HG02840 (cell line): ENCODE measurements around the gene ATP13A5.

ENCODE experiments used
- ATAC-seq: cut with Tn5 transposase; IDR thresholded peaks from one replicate; pipeline ENCODE4 v1.9.1; 2021; ENCODE audit warnings: mild to moderate bottlenecking, moderate library complexity, moderate number of reproducible peaks; ENCODE audit not compliant: unreplicated experiment, low FRiP score

Gene ATP13A5

GRCh38 chr3:193271101-193271840, 107.3 kb downstream of the ATP13A5 start:
- no peak for ATAC-seq

GRCh38 chr3:193270451-193270850, 108.1 kb downstream of the ATP13A5 start:
- no peak for ATAC-seq

- no peak for ATAC-seq
Measured at GRCh38 chr3:193269343-193270028, 109.1 kb downstream of the ATP13A5 start.

- ATAC-seq = no peak
Measured at GRCh38 chr3:193262707-193263106, 115.8 kb downstream of the ATP13A5 start.

- ATAC-seq = no peak
Measured at GRCh38 chr3:193261970-193262369, 116.6 kb downstream of the ATP13A5 start.

GRCh38 chr3:193253986-193254660, 124.4 kb downstream of the ATP13A5 start:
- ATAC-seq = no peak

GRCh38 chr3:193250492-193250891, 128.1 kb downstream of the ATP13A5 start:
- no peak for ATAC-seq

GRCh38 chr3:193248848-193249468, 129.6 kb downstream of the ATP13A5 start:
- ATAC-seq = no peak

GRCh38 chr3:193243571-193243970, 135.0 kb downstream of the ATP13A5 start:
- ATAC-seq = no peak

GRCh38 chr3:193241716-193242115, 136.8 kb downstream of the ATP13A5 start:
- ATAC-seq = no peak

GRCh38 chr3:193240850-193241706, 137.5 kb downstream of the ATP13A5 start, which contains the start of gene PLAAT1:
TSS of gene PLAAT1 (plus strand) at chr3:193241222. CDS start at chr3:193255651, 14,429 bp downstream.
- ATAC-seq = no peak

GRCh38 chr3:193240436-193240849, 138.1 kb downstream of the ATP13A5 start:
- ATAC-seq = no peak

GRCh38 chr3:193237030-193237429, 141.5 kb downstream of the ATP13A5 start:
- ATAC-seq = no peak

GRCh38 chr3:193236599-193236998, 142.0 kb downstream of the ATP13A5 start:
- ATAC-seq = no peak

- ATAC-seq = no peak
Measured at GRCh38 chr3:193231201-193231600, 147.4 kb downstream of the ATP13A5 start.

- ATAC-seq = no peak
Measured at GRCh38 chr3:193230610-193231009, 147.9 kb downstream of the ATP13A5 start.

- ATAC-seq = no peak
Measured at GRCh38 chr3:193229851-193230420, 148.6 kb downstream of the ATP13A5 start.

GRCh38 chr3:193228206-193228605, 150.3 kb downstream of the ATP13A5 start:
- no peak for ATAC-seq

GRCh38 chr3:193225302-193226125, 153.0 kb downstream of the ATP13A5 start:
- no peak for ATAC-seq
